ENCODE results near the gene KRTAP4-7.
"Not testable (repeated sequence)": the region's sequence is repeated elsewhere in the genome, so short reads cannot be mapped to it uniquely, and the experiment has no call there.

Gene KRTAP4-7

GRCh38 chr17:41065016-41065689, 18.8 kb upstream of the KRTAP4-7 start:
- DNase-seq (ENCODE audit: low read depth) = not testable (repeated sequence)

DNA sequence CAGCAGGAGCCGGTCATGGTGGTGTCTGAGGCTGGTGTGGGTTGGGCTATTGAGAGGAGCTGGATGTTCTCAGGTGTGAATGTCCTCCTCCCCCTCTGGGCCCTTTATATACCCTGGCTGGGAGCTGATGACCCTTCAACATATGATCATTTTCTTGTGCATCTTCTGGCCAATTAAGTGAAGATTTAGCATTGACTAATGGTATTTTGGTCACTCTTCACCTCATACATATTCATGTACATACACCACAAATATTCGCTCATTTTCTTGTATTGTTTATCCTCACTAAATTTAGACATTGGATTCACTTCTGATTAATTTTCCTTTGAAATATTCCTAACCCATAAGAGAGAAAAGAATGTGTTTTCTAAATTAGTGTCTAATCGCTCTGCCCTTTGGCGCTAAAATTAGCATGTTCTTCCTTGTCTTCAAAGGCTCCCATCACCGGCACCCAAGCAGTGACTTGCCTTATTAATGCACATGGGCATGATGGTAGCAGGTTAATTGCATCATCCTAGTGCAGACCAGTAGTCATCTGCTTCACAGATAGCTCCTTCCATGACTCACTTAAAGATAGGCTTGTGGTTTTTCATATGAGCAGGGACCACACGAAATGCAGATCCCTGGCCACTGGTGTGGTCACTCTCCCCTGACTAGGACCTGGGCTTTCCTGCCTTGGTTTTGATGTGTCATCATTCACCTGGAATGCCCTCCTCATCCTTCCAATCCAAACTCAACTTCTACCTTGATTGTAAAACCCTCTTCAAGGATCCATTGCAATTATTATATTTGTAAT, 17.9 kb upstream of the KRTAP4-7 start, which contains the start of gene KRTAP2-4:
KRTAP2-4 (minus strand) TSS at position 51 of the 796 bp plus-strand sequence; CDS start at position 17, 34 bp downstream.
- DNase-seq (ENCODE audit: low read depth) = no peak

DNA sequence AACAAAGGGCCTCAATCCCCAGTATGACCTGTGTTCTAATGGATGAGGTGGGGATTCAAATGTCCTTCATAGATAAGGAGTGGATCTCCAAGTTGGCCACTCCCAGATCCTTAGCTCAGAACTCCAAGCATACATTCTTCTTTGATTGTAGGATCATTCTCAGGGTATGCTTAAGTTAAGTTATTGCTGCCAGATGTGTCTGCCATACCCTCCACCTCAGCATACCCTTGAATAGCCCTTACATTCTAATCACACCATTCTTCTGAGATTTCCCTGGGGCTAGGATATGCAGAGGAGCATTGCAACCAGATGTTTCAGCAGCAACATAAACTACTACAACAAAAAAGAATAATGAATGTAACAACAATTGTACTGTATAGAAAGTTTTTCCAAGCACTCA, 16.7 kb upstream of the KRTAP4-7 start:
- no peak for DNase-seq (ENCODE audit: low read depth)

GRCh38 chr17:41069031-41069430, 14.9 kb upstream of the KRTAP4-7 start:
- DNase-seq (ENCODE audit: low read depth) = no peak

DNA sequence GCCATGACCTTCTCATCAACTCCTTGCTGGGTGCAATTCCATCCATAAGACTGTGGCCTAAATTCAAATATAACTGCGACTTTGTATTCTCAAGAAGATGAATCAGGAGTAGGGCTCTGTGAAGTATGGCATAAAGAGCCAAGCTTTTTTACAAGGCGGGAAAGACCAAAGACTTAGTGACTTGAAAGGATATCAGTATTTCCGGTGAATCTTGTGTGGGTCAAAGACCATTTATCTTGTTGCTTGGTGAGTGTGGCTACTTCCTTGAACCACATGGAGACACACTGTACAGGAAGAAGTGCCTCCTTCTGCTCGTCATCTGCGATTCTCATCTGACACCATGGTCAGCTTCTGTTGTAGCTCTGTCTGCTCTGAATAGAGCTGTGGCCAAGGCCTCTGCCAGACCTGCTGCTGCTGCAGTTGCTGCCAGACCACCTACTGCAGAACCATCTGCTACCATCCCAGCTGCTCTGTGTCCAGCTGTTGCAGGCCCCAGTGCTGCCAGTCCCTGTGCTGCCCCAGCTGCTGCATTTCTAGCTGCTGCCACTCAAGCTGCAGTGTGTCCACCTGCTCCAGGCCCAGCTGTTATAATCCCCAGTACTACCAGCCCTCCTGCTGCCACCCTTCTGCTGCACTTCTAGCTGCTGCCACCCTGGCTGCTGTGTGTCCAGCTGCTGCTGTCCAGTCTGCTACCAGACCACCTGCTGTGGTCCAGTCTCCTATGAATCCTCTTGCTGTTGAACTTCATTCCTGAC, 12.2 kb upstream of the KRTAP4-7 start:
- no peak for DNase-seq (ENCODE audit: low read depth)

- DNase-seq (ENCODE audit: low read depth) = no peak
Measured at GRCh38 chr17:41073676-41074075, 10.3 kb upstream of the KRTAP4-7 start.

DNA sequence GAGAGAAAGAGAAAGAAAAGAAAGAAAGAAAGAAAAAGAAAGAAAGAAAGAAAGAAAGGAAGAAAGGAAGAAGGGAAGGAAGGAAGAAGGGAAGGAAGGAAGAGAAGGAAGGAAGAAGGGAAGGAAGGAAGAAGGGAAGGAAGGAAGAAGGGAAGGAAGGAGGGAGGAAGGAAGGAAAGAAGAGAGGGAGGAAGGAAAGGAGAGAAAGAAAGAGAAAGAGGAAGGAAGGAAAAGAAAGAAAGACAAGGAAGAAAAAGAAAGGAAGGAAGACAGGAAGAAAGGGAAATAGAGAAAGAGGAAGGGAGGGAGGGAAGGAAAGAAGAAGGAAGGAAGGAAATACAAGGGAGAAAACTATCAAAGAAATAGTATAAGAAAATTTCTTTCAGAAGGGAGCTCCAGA, 7.2 kb upstream of the KRTAP4-7 start:
- DNase-seq (ENCODE audit: low read depth) = no peak

DNA sequence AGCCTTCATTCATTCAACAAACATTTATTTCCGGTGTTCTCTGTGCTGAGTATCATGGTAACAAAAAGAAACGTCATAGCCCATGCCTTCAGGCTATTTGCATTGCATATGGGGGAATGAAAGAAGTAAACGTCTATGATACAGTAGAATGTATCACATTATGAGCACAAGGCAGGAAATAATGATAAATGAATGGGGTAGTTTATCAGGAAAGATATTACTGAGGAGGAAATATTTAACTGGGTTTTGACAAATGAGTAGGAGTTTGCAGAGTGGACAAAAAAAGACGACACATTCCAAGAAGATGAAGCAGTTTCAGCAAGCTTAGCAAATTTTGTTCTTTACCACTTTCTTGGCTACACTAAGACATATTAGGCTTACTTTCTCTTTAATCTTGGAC, 1.3 kb upstream of the KRTAP4-7 start:
- DNase-seq (ENCODE audit: low read depth) = no peak

DNA sequence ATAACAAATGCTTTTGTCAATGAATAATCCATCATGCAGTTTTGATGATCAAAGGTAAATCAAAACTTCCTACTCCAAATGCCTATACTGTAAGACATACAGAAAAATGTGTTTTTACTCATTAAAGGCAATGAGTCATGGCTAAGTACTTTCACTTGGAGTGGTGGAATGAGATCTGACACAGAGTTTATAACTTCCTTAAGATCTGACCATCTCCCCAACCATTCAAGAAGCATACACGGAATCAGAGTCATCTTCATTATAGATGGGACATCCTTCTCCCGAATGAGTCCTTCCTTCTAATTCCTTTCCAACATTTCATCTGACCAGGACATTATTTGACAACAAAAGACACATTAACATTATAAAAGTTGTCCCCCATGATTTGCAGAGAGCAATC, 523 bp upstream of the KRTAP4-7 start:
- not testable (repeated sequence) for DNase-seq (ENCODE audit: low read depth)

DNA sequence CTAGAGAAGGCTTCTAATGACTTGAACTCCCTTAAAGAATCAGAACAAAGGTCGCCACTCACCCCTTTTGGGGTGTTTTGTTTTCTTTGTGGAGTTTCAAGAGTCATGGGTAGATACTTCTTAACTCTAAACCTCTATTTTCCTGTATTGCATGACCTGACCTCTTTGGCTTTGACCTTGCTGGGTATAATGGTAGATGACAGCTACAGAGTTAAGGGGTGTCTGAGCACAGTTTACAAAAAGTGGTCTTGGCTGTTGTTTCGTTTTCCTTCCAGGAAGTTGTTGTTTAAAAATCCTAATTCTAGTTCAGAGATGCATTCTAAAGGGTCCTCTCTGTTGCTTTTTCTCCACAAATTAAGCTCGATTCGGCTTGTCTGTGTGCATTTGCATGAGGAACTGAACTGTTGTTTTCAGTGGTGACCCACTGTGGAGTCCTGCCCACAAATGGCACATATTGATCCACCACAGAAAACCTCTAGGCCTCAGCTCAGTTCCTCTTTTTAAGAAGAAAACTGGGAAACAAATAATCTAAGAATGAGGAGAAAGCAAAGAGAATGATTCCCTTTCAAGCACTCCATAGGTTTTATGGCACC, 4.9 kb downstream of the KRTAP4-7 start:
- not testable (repeated sequence) for DNase-seq (ENCODE audit: low read depth)

- DNase-seq (ENCODE audit: low read depth) = no peak
Measured at GRCh38 chr17:41096055-41096454, 12.1 kb downstream of the KRTAP4-7 start.

DNA sequence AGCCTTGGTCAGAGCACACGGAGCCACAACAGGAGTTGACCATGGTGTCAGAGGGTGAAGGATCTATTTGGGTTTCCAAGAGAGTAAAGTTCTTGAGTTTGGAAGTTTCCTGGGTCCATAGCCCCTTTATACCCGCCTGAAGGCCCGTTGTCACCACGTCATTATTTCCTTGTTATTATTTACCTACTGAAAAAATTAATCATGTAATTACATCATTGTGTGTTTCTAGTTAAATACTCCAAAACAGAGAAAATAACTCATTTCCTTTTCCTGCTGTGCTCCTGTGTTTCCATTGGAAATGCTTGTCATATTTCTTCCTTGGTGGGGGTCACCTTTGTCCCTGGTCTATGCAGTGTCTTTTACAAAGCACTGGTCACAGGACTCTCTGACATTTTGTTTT, 14.1 kb downstream of the KRTAP4-7 start, which contains the start of gene KRTAP4-8:
KRTAP4-8 (minus strand) TSS at position 101 of the 400 bp plus-strand sequence; CDS start at position 43, 58 bp downstream.
- DNase-seq (ENCODE audit: low read depth) = no peak

GRCh38 chr17:41098481-41098880, 14.5 kb downstream of the KRTAP4-7 start:
- no peak for DNase-seq (ENCODE audit: low read depth)

DNA sequence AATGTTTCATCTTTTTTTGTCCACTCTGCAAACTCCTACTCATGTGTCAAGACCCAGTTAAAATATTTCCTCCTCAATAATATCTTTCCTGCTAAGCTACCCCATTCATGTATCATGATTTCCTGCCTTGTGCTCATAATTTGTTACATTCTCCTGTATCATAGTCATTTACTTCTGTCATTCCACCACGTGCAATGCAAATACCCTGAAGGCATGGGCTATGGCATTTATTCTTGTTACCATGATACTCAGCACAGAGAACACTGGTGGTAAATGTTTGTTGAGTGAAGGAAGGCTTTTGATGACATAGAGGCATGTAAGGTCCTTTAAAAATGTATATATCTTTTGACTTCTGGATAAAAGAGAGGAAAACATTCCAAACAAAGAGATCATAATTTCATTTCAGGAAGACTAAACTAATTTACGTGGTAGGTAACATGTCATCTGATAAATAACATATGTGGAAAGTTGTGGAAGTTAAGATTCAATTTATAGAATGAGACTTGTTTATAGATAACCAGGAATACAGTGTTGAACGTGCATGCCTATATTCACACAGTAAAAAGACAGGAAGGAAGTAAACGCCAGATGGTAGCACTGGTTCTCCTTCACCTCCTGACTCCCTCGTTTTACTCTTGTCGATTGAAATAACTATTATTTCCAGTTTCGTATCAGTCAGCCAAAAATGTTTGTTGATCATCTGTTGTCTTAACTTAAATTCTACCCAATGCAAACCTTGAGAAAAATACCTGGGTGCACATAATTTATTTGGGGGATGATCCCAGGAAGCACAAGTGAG, 15.9 kb downstream of the KRTAP4-7 start:
- not testable (repeated sequence) for DNase-seq (ENCODE audit: low read depth)

- DNase-seq (ENCODE audit: low read depth) = no peak
Measured at GRCh38 chr17:41101586-41102259, 17.8 kb downstream of the KRTAP4-7 start, which contains the start of gene KRTAP4-16. Gene KRTAP4-16, minus strand, starts transcription at chr17:41102209. Its CDS starts 0 bp downstream, at chr17:41102209.

- no peak for DNase-seq (ENCODE audit: low read depth)
Measured at GRCh38 chr17:41103896-41104295, 19.9 kb downstream of the KRTAP4-7 start.

- not testable (repeated sequence) for DNase-seq (ENCODE audit: low read depth)
Measured at GRCh38 chr17:41104386-41105038, 20.6 kb downstream of the KRTAP4-7 start.

GRCh38 chr17:41105347-41105746, 21.4 kb downstream of the KRTAP4-7 start, which contains the start of gene KRTAP4-9:
Gene KRTAP4-9, plus strand, starts transcription at chr17:41105389. Its CDS starts 0 bp downstream, at chr17:41105389.
- not testable (repeated sequence) for DNase-seq (ENCODE audit: low read depth)

DNA sequence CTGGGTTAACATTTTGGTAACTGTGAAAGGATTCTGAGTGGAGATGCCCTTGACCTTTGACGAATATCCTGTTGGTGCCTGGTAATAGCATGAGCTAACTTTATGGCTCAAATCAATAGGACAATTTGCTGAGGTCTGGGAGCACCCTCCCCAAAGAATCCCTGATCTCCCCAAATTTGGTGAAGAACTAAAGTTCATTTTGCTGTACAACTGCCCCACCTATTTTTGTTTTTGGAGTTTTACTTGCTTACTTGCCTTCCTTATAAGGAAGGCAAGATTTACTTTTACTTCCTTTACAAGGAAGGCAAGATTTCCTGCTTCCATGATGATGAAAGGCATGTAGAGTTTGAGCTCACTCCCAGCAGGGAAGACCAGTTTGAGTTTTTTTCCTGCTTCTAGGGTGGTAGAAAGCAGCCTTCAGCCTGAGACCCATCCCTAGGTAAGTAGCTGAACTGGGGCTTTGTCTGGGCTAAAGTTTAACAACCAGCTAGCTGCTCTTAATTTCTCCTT, 24.0 kb downstream of the KRTAP4-7 start:
- DNase-seq (ENCODE audit: low read depth) = no peak
